Renal cortex interstitium (tissue), 11 donors: ENCODE results near the gene ZC3H18. TPM values are rescaled to one million over a fixed set of nuclear protein-coding genes. Genes with fewer than 3 reads are reported as not detected.
A peak's percentile ranks its signal among the peaks of the same experiment; 100 is the strongest.
"Not testable (repeated sequence)": the region's sequence is repeated elsewhere in the genome, so short reads cannot be mapped to it uniquely, and the experiment has no call there.

Experiments used
- DNase-seq, 11 donors: peaks; one replicate each; pipeline ENCODE4 v3.0.0-alpha.2; 2013; ENCODE audit warnings: low read depth in 9 of 11, low spot score in 4 of 11; ENCODE audit errors: extremely low read depth in 1 of 11
- polyA plus RNA-seq, 3 donors: library from polyadenylated mRNA; unstranded; fragments of 120-200 nt; gene quantifications; one replicate each; pipeline ENCODE4 v1.2.1, GENCODE V29; 2013; ENCODE audit not compliant: insufficient read length in 3 of 3

ZC3H18 gene
- polyA plus RNA-seq, 3 donors: 35.8 to 43.3 (median 40.5) TPM

GRCh38 chr16:88655053-88655732, 85.0 kb downstream of the ZC3H18 start:
- DNase-seq: no peak

DNA sequence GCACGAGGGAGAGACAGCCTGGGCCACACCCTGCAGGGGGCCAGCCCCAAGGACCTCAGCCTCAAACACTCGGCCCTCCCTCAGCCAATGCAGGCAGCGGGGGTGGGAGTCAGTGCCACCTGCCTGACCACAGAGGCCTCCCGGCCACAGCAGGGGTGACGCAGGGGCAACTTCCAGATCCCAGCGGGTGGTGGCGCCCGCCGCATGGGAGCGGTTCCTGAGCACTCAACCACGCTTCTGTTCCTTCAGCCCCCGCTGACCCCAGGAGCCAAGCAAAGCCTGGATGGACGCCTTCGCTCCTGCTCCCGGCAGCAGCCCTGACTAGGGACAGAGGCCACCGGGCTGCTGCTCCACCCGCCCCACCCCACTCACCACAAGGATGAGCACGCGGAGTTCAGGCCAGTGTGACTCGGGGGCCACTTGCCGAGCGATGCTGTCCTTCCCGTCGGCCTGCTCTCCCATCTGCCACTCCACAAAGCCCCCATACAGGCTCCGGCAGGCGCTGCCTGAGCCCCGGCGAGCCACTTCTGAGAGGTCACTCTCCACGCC, 85.6 kb downstream of the ZC3H18 start:
- no peak for DNase-seq

GRCh38 chr16:88656291-88656980, 86.2 kb downstream of the ZC3H18 start:
- DNase-seq: no peak

DNA sequence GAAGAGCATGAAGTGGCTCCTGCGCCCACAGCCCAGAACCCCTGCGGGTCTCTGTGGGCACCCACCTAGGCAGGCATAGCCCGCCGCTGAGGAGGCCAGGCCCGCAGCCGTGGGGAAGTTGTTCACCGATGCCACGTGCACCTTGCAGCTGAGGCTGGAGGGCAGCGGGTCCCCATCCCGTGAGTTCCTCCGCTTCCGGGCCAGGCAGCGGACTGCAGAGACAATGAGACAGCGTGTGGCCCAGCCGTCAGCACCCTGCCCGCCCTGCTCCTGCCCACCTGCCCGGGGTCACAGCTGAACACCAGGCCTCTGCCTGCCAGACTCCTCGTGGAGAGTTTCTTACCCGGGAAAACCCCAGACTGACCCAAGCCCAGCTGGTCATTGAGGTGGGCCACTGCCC, 87.2 kb downstream of the ZC3H18 start:
- DNase-seq: no peak

DNA sequence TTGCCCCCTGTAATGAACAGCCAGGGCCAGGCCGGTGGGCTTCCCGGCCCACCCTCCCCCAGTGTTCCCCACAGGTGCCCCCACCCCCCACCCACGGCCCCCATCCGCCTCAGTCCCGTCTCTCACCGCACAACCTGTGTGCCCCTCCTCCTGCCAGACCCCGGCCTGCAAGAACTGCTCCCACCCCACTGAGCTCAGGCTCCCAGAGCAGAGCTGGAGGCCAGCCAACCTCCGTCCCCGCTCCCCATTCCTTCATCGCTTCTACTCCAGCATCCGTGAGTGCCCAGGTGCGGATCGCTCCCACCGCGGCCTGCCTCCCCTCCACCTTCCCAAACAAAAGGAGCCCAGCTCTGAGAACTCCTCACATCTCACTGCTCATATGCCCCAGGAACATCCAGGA, 88.5 kb downstream of the ZC3H18 start:
- no peak for DNase-seq

DNA sequence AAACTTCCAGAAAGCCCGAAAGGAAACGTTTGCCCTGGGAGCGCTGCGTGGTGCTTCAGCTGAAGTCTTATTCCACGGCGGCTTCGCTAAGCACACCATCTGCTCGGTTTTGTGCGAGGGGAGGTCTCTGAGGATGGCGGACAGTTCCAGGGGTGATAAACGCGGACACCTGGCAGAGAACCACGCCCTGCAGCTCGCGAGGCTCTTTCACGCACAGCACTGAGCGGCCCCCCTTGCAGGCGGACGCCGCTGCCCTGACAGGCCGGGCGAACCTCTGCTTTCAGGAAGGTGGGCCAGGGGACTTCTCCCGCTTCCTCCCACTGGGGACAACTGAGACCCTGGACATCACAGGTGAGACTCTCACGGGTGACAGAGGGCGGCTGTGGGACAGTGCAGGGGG, 89.0 kb downstream of the ZC3H18 start:
- no peak for DNase-seq

DNA sequence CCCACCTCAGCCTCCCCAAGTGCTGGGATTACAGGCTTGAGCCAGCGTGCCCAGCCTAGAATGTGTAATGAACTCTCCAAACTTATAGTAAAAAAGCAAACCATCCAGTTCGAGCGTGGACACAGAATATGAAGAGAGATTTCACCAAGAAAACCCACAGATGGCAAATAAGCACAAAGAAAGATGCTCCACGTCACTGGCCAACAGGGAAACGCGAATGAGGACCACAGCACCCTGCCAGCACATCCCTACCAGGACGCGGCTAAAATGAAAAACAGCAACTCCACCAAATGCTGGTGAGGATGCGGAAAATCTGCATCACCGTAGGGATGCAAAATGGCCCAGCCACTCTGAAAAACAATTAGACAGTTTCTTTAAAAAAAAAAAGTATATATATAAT, 91.3 kb downstream of the ZC3H18 start:
- DNase-seq: no peak

DNA sequence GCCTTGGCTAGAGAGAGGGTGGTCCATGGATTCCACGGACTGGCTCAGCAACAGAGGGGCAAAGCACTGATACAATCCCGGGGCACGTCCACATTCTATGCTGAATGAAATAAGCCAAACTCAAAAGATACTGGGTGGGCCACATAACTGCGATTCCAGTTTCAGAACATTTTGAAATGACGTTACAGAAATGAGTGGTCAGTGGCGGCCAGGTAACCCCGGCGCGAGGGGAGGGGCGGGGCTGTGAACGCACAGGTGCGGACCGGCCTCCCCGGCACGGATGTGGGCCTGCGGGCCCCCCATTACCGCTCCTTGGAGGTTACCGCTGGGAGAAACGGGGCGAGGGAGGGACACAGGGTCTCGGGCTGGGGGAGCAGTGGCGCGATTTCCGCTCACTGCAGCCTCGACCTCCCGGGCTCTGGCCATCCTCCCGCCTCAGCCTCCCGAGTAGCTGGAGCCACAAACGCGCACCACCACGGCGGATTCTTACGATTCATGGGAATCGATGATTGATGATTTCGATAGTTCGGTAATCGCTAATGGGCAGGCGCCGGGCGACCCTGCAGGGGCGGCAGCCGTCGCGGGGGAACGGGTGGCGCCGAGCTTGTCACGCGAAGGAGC, 92.1 kb downstream of the ZC3H18 start:
- no peak for DNase-seq

GRCh38 chr16:88662843-88663606, 92.8 kb downstream of the ZC3H18 start, which contains the start of gene MVD:
MVD (minus strand) TSS chr16:88663091; CDS start chr16:88663080, 11 bp downstream.
- peak; percentile 90 to 97 (median 96) for DNase-seq

DNA sequence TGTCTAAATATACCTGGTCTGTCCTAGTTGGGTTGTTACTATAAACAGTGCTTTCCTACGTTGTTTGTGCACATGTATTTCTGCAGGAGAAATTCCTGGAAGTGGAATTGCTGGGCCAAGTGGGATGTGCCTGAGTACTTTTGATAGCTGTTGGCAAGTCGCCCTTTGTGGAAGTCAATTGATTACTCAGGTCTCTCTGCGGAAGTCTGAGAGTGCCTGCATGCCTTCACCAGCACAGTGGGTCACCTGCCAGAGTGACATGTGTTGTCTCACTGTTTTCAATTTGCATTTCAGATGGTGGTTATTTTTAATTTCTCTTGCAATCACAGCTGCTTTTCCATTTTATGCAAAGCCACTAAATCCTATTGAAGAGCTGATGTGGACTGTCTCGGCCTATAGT, 94.9 kb downstream of the ZC3H18 start:
- DNase-seq: no peak

DNA sequence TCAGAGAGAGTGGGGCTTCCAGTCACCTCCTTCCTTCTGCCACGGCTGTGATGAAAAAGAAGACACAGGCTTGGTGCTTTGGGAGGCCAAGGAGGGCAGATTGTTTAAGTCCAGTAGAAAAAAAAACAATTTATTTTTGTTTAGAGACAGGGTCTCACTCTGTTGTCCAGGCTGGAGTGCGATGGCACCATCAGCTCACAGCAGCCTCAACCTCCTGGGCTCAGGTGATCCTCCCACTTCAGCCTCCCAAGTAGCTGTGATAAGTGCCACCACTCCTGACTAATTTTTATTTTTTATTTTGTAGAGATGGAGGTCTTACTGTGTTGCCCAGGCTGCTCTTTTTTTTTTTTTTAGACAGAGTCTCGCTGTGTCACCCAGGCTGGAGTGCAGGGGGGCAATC, 95.4 kb downstream of the ZC3H18 start:
- no peak for DNase-seq

GRCh38 chr16:88667461-88667860, 97.3 kb downstream of the ZC3H18 start:
- no peak for DNase-seq

DNA sequence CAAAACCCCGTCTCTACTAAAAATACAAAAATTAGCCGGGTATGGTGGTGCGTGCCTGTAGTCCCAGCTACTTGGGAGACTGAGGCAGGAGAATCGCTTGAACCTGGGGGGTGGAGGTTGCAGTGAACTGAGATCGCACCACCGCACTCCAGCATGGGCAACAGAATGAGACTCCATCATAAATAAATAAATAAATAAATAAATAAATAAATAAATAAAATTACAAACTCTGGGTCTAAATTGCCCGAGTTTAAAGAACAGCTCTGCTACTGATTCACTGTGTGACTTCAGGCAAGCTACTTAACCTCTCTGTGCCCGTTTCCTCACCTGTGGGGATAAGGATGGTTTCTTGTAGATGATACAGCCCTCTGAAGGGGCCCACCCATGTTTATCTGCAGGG, 99.3 kb downstream of the ZC3H18 start:
- DNase-seq: not testable (repeated sequence)

GRCh38 chr16:88669980-88670379, 99.8 kb downstream of the ZC3H18 start:
- DNase-seq: no peak

GRCh38 chr16:88671806-88672205, 101.6 kb downstream of the ZC3H18 start:
- no peak for DNase-seq

DNA sequence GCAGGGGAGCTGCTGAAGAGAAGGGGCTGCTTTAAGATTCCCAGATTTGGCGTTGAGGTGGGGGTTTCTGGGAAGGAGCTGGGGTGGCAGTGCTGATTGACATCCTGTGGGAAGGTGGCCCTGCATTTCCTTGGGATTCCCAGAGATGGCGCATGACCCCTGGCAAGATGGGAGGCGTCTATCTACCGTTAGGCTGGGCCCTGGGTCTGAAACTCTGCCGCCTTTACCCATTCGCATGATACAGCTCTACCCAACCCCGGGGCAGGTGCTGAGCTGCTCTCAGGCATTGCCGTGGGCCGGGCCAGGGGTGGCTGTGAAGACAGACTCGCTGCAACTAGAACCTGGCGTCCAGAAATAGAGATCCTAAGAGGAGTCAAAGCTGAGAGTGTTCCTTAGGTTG, 102.6 kb downstream of the ZC3H18 start:
- no peak for DNase-seq

DNA sequence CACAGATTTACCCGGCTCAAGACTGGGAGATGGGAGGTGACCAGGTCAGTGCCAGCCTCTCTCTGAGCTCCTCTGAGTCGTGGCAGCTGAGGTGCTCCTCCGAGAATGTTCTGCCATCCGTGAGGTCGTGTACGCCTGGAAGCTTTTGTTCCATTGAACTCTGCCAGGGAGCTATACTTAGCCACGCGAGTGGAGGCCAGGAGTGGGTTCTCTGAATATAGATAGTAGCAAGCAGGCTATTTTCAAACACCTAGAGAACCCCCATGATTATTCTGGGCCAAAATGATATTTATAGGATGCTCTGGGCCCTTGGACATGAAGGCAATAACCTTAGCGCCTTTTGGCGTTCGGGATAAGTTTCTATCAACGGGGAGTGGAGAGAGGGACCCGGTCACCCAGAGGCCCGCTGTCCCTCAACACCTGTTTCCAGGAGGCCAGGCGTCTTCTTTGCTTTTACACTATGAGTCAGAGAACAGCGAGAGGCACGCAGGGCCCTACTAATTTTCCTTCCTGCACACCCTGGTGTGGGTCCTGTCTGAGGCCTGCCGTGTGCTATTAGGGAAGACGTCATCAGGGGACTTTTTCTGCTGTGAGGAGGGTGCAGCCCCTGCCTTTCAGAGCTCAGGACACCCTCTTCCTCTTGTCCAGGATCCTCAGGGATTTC, 103.6 kb downstream of the ZC3H18 start:
- no peak for DNase-seq

DNA sequence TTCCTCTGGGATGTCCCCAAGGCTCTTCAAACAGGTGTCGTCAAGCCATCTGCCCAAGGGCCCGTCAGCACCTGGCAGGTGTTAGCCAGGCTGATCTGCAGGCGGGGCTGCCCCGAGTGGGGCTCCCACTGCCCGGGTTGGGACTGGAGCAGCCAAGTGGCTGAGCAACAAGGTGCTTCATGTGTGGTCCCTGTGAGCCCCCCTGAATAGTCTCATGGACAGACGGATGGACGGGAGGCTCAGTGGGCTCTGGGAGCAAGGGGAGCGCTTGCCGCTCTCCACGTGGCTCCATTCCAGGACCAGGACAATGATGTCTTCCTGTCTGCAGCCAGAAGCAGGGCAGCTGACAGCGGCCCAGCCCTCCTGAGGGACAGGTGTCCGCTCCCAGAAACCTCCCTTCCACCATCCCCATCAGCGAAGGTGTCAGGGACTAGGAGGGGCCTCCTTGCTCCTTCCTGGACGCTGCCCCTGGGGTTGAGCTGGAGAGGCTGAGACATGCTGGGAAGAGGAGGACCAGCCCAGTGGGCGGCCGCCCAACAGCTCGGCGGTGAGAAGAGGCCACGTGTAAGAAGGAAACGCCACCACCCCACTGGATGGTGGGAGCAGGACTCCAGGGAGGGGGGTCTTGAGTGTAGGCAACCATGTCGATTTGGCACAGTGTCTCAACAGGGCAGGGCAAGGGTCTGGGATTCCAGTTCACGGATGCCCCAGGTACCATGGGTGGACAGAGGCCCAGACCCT, 106.5 kb downstream of the ZC3H18 start:
- DNase-seq: no peak
